KMS-11 (cell line): ENCODE measurements around the gene TCF7.

ENCODE experiments used
- H2AFZ ChIP-seq: fragments of 200-600 bp; sonication (generic); 2 replicates; pipeline ENCODE4 v1.6.1; 2016; ENCODE audit warnings: antibody characterized with exemption, mixed run types, low read depth
- H3K27ac ChIP-seq: fragments of 200-600 bp; sonication (generic); 2 replicates; pipeline ENCODE4 v1.6.1; 2016; ENCODE audit warnings: mild to moderate bottlenecking, mixed run types
- H3K27me3 ChIP-seq: fragments of 200-600 bp; sonication (generic); 2 replicates; pipeline ENCODE4 v1.6.1; 2017; ENCODE audit warnings: mild to moderate bottlenecking, low read depth, mixed run types, moderate library complexity; ENCODE audit not compliant: insufficient read depth
- H3K36me3 ChIP-seq: fragments of 200-600 bp; sonication (generic); 2 replicates; pipeline ENCODE4 v1.6.1; 2017; ENCODE audit warnings: mild to moderate bottlenecking, mixed run types; ENCODE audit not compliant: insufficient read depth
- H3K4me1 ChIP-seq: fragments of 200-600 bp; sonication (generic); 2 replicates; pipeline ENCODE4 v1.6.1; 2016; ENCODE audit warnings: mild to moderate bottlenecking, low read depth, mixed run types; ENCODE audit not compliant: poor library complexity, severe bottlenecking
- H3K4me2 ChIP-seq: fragments of 200-600 bp; sonication (generic); 2 replicates; pipeline ENCODE4 v1.7.0; 2016; ENCODE audit warnings: mild to moderate bottlenecking, mixed run types
- H3K4me3 ChIP-seq: fragments of 200-600 bp; sonication (generic); IDR thresholded peaks from 2 replicates; pipeline ENCODE4 v1.6.1; 2017; ENCODE audit warnings: low read depth, low read length, mixed read lengths; ENCODE audit not compliant: insufficient read depth
- H3K79me2 ChIP-seq: fragments of 200-600 bp; sonication (generic); 2 replicates; pipeline ENCODE4 v1.6.1; 2016; ENCODE audit warnings: low read depth, mixed run types; ENCODE audit not compliant: insufficient read depth
- H3K9ac ChIP-seq: fragments of 200-600 bp; sonication (generic); 2 replicates; pipeline ENCODE4 v1.6.1; 2016; ENCODE audit warnings: mild to moderate bottlenecking, mixed run types
- H4K20me1 ChIP-seq: fragments of 200-600 bp; sonication (generic); 2 replicates; pipeline ENCODE4 v1.6.1; 2016; ENCODE audit warnings: mild to moderate bottlenecking, mixed run types; ENCODE audit not compliant: insufficient read depth
- CTCF ChIP-seq: fragments of 200-600 bp; sonication (generic); conservative IDR thresholded peaks from 2 replicates; pipeline ENCODE4 v1.6.1; 2017; ENCODE audit warnings: low read depth, mild to moderate bottlenecking, antibody characterized with exemption, low read length, moderate library complexity, mixed read lengths

Gene TCF7

GRCh38 chr5:134079748-134080581 is 34.5 kb upstream of the TCF7 start:
- Histone ChIP-seq H3K79me2 (no peaks in the 10 kb centered on the region), H4K20me1 (no peaks in the 10 kb centered on the region), H2AFZ (no peak overlapping the region), H3K36me3 (no peaks in the 10 kb centered on the region), H3K27ac (no peak overlapping the region), H3K27me3 (no peaks in the 10 kb centered on the region), H3K4me1 (peaks cover 5% of the 10 kb centered on the region), H3K4me2 (no peak overlapping the region), H3K4me3 (no peak overlapping the region), H3K9ac (no peak overlapping the region)
- no peak for TF ChIP-seq CTCF

DNA sequence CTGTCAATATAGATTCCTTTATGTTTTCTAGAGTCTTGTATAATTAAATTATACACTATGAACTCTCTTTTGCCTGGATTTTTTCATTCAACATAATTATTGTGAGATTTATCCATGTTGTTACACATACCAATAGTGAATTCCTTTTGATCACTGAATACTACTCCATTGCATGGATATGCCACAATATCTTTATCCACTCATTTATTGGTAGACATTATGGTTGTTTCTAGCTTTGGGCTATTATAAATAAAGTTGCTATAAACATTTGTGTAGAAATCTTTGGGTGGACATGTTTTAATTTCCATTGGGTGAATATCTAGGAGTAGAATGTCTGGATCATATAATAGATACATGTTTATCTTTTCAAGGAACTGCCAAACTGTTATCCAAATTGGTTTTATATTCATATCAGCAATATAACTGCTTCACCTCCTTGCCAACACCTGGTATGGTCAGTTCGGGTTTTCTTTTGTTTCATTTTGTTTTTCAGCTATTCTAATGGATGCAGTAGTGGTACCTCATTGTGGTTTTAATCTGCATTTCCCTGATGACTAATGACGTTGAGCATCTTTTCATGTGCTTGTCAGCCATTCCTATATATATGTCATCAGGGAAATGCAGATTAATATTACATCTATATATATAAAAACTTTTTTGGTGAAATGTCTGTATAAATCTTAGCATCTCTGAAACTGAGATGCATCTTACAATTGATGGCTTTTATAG is 32.1 kb upstream of the TCF7 start:
- Histone ChIP-seq H3K36me3 (no peaks in the 10 kb centered on the region), H3K4me2 (no peak overlapping the region), H3K4me3 (no peak overlapping the region), H3K4me1 (peaks cover 5% of the 10 kb centered on the region), H3K27ac (no peak overlapping the region), H3K9ac (no peak overlapping the region), H3K79me2 (no peaks in the 10 kb centered on the region), H4K20me1 (no peaks in the 10 kb centered on the region), H2AFZ (no peak overlapping the region), H3K27me3 (no peaks in the 10 kb centered on the region)
- TF ChIP-seq CTCF = no peak

DNA sequence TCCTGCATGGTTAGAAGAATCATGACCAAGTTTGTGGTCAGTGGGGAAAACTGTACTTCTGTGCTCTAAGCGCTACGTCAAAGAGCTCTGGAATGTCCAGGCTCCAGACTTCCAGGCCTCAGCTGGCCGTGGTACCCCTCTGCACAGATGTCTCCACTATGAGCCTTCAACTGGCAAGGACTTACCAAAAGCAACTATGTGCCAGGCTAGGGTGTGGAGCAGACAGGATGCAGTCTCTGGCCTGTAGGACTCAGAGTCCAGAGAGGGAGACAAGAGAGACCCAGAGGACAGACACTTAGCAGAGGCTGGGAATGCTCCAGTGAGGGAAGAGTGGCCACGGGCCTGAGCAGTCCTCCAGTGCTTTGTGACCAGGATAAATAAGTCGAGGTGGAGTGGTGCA is 31.0 kb upstream of the TCF7 start:
- no peak overlapping the region for H3K27ac ChIP-seq
- H3K4me3 ChIP-seq = no peak overlapping the region
- no peak overlapping the region for H3K9ac ChIP-seq
- H3K4me1 ChIP-seq = peaks cover 5% of the 10 kb centered on the region
- no peaks in the 10 kb centered on the region for H3K36me3 ChIP-seq
- no peaks in the 10 kb centered on the region for H3K79me2 ChIP-seq
- no peak overlapping the region for H2AFZ ChIP-seq
- no peaks in the 10 kb centered on the region for H3K27me3 ChIP-seq
- H3K4me2 ChIP-seq = no peak overlapping the region
- no peak for TF ChIP-seq CTCF
- H4K20me1 ChIP-seq = no peaks in the 10 kb centered on the region

DNA sequence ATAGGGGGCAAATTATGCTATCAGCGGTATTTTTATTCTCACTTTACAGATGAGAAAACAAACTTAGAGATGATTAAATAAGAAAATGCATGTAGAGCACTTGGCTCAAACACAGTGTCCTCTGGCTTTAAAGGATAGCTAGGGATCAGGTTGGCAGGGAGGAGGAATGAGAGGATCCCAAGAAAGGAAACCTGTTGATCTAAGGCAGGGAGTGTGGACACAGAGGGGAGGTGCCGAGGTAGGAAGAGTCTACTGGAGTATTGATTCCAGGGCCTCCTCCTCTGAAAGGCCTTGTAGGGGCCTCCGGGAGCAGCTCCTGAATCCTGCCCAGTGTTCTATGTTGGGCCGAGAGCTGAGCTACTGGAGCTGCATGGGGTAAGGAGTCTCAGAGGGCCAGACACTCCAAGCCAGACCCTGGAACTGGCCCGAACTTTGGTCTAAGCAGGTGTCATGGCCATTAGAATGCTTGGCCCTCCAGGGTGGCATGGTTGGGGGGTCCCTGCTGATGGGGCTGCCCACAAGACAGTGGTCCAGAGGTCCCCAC is 30.4 kb upstream of the TCF7 start:
- H3K4me2 ChIP-seq = no peak overlapping the region
- no peaks in the 10 kb centered on the region for H3K79me2 ChIP-seq
- no peak overlapping the region for H2AFZ ChIP-seq
- H3K36me3 ChIP-seq = no peaks in the 10 kb centered on the region
- H3K4me1 ChIP-seq = peaks cover 5% of the 10 kb centered on the region
- no peak overlapping the region for H3K27ac ChIP-seq
- H3K27me3 ChIP-seq = no peaks in the 10 kb centered on the region
- no peak for TF ChIP-seq CTCF
- H3K4me3 ChIP-seq = no peak overlapping the region
- no peak overlapping the region for H3K9ac ChIP-seq
- H4K20me1 ChIP-seq = no peaks in the 10 kb centered on the region
